CD4-positive, alpha-beta T cell treated with Interleukin-2 at 100 ng/mL for 4 hours (primary cell): Measurements from ENCODE around the gene PFKL.
"Not testable (repeated sequence)": the region's sequence is repeated elsewhere in the genome, so short reads cannot be mapped to it uniquely, and the experiment has no call there.

Experiments
- DNase-seq: peaks from one replicate; pipeline ENCODE4 v3.0.0-alpha.2; 2020; ENCODE audit warnings: low spot score

The PFKL gene

DNA sequence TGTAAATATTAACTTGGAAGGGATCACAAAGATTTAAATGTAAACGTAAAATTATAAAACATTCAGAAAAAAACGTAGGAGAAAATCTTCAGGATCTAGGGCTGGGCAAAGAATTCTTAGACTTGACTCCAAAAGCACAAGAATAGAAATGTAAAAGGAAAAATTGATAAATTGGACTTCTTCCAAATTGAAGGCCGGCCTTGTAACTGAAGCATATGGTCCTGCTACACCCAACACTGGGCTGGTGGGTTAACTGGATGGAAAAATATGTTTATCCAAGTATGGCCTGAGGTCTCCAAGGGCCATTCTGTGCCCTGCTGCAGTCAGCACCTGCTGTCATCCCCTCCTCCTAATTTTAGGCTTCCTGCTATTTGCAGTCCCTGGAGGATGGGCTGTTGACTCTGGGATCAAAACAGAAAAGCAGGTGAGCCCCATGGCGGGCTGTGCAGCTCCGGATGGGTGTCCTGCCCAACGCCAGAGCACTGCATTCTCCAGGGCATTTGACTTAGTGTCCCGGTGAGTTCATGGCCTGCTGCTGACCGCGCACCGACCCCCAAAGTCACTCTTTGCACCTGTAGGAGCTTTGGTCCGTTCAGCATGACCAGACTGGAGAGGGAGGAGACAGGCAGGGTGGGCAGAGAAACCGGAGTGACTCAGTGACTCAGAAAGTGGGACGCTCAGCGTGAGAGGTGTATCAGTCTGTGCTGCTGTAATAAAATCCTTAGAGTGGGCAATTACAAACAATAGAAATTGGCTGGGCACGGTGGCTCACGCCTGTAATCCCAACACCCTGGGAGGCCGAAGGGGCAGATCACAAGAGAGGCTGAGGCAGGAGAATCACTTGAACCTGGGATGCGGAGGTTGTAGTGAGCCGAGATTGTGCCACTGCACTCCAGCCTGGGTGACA lies 20.2 kb upstream of the PFKL start:
- DNase-seq: no peak

DNA sequence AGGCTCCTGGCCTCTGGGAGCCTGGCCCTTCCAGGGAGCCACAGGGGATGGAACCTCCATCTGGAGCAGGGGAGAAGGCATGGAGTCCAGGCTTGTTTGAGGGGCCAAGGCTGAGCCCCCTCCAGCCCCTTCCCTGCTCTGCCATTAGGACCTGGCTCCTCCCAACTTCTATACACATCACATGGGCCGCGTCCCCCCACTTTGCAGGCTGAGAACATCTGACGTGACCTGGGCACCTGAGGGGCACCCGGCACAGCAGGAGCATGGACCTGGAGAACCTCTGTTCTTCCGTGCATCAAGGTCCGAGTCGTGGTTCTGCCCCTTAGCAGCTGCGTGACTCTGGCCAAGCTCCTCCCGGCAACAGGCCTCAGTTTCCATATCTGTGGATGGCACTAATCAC lies 18.1 kb upstream of the PFKL start:
- no peak for DNase-seq

DNA sequence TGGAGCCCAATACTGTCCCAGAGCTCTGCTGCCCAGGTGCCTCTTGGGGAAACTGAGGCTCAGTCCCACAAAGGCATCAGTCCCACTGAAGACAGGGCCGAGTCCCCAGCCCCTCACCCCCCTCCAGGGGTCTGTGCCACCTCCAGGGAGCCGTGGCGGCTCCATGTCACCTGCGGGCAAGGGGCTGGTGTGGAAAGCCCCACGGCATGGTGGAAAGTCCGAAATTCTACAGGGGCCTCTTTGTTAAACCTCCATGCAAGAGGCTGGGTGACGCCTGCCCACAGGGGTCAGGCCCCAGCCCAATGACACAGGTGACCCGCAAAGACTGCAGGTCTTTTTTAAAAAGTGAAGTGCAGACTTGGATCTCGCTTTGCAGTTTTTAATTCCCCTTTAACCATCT lies 17.5 kb upstream of the PFKL start:
- DNase-seq: no peak

DNA sequence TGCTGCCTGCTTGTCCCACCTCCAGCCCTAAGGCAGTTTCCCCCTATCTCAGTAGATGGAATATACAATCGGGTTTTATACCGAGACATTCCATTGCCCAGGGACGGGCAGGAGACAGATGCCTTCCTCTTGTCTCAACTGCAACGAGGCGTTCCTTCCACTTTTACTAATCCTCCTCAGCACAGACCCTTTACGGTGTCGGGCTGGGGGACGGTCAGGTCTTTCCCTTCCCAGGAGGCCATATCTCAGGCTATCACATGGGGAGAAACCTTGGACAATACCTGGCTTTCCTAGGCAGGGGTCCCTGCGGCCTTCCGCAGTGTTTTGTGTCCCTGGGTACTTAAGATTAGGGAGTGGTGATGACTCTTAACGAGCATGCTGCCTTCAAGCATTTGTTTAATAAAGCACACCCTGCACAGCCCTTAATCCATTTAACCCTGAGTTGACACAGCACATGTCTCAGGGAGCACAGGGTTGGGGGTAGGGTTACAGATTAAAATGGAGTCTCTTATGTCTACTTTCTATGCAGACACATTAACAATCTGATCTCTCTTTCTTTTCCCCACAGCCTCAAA lies 16.6 kb upstream of the PFKL start:
- not testable (repeated sequence) for DNase-seq

DNA sequence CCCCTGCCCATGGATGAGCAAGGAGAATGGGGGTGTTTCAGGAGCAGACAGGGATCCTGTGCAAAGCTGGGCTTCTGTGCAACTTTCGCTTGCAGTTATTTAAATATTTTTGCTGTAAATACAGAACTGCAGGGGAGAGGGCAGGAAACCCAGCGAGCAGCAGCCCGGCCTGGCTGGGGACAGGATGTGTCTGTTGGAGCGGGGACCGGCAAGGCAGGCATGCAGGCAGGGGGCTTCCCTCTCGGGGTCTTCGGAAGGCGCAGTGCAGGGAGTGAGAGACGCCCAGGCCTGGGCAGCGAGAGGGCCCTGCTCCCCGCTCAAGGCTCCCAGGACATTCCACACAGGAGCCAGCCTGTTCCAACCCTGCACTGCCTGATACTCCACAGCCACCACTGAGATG lies 15.9 kb upstream of the PFKL start:
- DNase-seq: no peak

DNA sequence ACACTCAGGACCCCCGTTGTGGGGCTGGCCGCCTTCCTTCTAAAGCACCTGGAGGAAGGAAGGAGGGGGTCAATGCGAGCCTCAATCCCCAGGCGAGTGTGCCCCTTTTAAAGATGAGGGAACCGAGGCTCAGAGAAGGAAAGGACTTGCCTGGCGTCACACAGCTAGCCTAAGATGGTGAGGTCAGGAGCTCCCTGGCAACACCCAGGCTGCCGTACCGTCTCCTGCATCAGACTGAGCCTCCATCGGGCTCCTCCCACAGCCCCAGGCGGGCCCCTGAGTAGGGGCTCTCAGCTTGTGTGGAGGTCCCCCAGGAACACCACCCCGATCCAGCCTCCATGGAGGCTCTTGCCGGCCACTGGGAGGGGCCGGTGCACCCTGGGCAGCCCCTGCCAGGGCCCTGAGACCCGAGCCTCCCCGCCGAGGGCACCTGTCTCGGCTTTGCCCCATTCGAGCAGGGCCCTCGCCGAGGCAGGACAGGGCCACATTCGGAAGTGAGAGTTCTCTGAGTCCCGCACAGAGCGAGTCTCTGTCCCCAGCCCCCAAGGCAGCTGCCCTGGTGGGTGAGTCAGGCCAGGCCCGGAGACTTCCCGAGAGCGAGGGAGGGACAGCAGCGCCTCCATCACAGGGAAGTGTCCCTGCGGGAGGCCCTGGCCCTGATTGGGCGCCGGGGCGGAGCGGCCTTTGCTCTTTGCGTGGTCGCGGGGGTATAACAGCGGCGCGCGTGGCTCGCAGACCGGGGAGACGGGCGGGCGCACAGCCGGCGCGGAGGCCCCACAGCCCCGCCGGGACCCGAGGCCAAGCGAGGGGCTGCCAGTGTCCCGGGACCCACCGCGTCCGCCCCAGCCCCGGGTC lies 14.5 kb upstream of the PFKL start, which contains the start of gene AIRE:
AIRE (plus strand) TSS at position 739 of the 855 bp plus-strand sequence. CDS start 131 bp downstream, outside the sequence.
- no peak for DNase-seq

DNA sequence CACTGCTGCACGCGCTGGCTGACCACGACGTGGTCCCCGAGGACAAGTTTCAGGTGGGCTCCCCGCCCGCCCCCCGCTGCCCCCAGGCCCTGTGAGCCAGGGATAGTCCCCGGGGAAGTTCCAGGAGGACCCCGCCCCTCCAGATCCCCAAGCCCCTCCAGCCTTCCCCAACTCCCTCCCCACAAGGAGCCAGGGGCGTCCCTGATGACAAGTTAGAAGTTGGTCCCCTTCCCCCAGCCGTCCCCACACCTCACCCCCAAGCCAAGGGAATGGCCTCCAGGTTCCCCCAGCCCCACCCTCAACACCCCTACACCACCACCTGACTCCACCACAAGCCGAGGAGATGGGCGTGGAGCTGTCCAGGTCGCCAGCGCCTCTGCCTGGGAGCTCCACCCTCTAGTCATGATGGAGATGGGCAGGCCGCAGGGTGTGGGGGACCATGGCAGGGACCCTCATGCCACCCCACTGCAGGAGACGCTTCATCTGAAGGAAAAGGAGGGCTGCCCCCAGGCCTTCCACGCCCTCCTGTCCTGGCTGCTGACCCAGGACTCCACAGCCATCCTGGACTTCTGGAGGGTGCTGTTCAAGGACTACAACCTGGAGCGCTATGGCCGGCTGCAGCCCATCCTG lies 13.7 kb upstream of the PFKL start:
- DNase-seq: no peak

DNA sequence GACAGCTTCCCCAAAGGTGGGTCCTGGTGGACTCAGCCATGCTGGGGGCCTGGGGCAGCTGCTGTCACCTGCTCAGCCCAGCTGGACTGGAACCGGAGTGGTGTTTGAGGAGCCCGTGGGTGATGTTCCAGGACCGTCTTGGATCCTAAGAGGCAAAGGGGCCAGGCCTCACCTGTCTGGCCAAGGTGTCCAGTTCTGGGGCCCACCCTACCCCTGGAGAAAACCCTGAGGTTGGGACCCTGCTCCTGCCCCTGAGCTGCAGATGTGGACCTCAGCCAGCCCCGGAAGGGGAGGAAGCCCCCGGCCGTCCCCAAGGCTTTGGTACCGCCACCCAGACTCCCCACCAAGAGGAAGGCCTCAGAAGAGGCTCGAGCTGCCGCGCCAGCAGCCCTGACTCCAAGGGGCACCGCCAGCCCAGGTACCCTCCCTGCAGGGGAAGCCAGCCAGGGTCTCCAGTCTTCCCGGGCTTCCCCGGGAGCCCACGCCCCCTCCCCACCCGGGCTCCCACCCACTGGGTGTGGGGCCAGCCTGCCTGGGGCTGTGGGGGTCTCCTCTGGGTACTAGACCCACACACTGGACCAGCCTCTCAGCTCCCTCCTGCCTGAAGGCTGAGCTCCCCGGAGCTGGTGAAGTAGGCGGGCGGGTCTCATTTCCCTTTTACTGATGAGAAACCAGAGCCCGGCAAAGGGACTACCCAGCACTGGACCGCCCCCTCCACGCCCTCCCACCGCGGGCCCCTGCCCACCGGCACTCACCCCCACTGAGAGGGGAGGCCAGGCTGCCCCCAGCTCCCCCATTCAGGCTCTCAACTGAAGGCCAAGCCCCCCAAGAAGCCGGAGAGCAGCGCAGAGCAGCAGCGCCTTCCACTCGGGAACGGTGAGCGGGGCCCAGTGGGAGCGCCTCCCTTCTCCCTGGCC lies 12.9 kb upstream of the PFKL start:
- no peak for DNase-seq

DNA sequence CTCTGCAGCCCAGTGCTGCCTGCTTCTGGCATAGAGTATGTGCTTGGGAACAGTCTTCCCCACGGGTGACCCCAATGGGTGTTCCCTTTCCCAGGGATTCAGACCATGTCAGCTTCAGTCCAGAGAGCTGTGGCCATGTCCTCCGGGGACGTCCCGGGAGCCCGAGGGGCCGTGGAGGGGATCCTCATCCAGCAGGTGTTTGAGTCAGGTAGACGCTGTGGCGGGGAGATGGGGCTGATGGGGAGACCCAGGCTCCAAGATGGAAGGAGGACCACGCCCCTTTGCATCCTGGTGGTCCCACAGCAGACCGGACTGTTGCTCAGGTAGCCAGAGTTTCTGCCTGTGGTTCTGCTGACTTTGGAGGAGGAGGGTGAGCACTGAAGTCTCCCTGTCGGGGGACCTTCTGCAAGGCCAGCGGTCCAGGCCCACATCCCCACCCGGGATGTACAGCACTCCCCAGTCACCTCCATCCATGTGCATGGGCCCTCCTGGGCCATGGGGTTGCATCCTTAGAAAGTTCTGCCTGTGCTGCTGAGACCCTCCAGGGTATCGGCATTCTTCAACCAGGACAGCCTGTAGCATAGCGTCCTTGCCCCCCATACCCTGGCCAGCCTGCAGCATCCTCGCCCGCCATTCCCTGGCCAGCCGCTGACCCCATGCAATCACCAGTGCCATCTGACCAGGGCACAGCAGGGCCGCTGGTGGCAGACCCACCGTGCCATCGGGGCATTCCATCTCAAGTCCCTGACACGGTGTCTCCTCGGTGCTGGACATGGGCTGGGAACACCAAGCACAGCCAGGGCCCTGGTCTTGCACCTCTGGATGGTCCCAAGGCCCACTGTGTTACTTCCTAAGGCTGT lies 11.4 kb upstream of the PFKL start:
- no peak for DNase-seq

DNA sequence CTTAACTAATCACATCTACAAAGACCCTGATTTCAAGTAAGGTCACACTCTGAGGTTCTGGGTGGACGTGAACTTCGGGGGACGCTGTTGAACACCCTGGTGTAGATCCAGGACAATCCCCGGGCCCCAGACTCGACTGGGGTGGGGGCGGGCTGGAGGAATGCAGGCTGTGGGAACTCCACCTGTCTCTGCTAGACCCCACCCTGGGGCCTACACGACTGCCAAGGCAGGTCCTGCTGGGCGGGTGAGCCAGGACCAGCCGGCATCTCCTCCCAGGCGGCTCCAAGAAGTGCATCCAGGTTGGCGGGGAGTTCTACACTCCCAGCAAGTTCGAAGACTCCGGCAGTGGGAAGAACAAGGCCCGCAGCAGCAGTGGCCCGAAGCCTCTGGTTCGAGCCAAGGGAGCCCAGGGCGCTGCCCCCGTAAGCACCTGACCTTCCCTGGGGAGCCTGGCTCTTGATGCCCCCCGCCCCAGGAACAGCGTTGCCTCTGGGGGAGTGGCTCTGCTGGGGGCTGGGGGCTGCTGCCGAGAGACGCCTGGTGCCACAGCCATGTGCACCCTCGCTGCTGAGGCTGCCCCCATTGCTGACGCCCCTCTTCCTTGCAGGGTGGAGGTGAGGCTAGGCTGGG lies 10.4 kb upstream of the PFKL start:
- no peak for DNase-seq

DNA sequence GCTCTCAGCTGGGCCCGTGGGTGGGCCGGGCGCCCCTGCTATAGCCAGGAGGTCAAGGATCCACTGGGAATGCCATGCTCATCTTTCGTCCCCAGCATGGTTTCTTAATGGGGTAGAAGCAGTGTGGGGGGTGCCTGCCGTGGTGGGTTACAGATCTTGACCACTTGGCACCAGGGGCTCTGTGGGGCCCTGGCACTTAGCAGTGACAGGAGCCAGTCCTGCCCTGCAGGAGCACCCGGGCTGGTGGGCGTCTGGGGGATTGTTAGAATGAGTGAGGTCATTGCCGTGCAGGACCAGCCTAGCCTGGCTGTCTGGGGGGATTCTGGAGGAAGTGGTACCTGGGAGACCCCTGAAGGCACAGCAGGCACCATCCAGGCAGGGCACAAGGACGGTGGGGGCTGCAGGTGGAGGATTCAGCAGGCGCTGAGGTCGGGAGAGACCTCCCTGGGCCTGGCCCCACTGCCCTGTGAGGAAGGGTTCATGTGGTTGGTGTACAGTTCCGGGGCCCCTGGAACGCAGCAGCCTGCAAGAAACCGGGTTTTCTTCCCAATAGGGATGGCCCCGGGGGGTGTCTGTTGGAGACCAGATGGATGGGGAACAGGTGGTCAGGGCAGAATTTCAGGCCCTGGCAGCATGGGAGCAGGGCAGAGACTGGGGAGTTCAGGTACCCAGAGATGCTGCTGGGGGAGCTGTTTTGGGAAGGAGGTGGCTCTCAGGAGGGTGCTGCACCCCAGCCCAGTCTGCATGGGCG lies 9.4 kb upstream of the PFKL start:
- DNase-seq: no peak

DNA sequence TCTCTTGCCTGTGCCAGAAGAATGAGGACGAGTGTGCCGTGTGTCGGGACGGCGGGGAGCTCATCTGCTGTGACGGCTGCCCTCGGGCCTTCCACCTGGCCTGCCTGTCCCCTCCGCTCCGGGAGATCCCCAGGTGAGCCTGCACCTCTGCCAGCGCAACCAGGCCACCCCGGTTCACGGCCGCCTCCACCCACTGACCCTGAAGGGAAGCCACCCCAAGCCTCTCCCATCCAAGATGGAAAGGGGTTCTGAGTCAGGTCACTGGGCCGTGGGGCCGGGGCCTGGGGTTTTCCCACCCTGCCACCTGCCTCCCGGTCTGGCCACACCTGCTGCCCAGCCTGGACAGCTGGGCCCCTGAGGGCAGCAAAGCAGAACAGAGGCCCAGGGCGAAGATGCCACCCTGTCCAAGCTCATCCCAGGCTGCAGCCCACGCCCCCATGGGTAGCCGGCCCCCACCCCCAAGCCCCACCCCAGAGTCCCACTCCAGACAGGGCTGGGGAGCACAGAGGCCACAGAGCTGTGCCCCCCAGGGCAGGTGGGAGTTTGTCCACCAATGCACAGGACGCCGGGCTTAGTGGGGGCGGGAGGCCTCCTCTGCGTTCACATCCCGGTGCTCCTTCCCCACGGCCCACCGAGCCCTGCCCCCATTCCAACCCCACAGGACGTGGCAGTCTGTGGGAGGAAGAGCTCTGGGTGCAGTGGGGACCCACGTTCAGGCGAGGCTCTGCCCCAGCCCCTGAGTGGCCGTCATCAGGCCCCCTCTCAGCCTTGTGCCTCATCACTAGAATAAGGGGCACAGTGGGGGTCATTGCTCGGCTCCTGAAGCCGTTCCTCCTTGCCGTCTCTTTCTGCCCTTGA lies 8.5 kb upstream of the PFKL start:
- DNase-seq: no peak

DNA sequence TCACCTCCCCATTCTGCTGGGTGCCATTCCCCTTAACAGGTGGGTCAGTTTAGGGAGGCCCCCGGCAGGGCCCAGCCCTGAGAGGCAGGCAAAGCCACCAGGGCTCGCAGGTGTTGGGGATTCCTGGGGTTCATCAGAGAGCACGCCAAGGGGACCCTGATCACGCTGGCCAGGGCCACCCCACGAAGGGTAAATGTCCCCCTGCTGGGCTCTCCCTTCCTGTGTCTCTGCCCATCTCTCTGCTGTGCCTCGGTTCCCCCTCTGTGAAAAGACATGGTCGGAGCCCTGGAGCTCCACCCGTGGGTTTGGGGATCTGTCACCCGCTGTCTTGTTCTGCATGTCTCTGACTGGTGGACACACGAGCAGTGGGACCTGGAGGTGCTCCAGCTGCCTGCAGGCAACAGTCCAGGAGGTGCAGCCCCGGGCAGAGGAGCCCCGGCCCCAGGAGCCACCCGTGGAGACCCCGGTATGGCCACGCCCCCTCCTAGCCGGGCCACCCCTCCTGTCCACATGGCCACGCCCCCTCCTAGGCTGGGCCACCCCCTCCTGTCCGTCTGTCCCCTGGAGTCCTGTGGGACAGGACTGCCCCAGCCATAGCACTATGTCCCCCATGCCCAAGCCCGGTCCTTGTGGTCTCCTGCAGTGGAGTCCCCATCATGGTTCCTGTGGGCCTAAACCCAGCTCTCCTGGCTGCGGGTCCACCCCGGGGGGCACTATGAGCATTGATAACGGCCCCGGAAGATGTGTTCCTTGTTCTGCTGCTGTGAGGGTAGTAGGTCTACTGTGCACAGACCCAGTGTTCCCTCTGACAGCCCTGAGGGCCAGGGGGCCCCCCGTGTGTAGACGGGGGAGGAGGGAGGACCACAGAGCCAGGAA lies 7.7 kb upstream of the PFKL start:
- DNase-seq: no peak

DNA sequence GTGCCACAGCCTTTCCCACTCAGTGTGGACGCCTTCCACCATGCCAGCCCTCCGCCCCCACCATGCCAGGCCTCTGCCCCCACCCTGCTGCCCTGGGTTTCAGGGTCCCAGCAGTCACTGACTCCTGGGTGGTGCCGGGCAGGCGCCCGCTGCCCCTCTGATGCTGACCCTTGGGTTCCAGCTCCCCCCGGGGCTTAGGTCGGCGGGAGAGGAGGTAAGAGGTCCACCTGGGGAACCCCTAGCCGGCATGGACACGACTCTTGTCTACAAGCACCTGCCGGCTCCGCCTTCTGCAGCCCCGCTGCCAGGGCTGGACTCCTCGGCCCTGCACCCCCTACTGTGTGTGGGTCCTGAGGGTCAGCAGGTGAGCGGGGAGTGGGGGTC lies 7.0 kb upstream of the PFKL start:
- DNase-seq: no peak

DNA sequence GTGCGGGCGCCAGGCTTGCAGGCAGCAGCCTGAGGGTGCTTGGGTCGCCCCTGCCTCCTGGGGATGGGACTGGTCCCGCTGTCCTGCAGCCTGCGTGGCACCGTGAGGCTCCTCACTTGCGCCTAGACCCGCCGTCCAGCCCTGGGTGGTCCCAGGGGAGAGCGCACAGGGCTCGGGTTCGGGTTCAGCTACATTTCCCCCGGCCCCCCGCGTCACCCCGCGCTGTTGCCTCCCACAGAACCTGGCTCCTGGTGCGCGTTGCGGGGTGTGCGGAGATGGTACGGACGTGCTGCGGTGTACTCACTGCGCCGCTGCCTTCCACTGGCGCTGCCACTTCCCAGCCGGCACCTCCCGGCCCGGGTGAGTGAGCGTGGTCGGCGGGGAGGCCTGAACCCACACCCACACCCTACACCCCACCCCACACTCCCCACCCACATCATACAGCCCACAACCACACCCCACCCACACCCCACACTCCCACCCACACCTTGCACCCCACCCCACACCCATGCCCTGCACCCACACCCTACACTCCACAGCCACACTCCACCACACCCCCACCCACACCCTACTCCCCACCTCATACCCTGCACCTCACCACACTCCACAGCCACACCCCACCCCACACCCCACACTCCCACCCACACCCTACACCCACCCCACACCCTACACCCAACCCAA lies 6.2 kb upstream of the PFKL start:
- peak; percentile 64 for DNase-seq

DNA sequence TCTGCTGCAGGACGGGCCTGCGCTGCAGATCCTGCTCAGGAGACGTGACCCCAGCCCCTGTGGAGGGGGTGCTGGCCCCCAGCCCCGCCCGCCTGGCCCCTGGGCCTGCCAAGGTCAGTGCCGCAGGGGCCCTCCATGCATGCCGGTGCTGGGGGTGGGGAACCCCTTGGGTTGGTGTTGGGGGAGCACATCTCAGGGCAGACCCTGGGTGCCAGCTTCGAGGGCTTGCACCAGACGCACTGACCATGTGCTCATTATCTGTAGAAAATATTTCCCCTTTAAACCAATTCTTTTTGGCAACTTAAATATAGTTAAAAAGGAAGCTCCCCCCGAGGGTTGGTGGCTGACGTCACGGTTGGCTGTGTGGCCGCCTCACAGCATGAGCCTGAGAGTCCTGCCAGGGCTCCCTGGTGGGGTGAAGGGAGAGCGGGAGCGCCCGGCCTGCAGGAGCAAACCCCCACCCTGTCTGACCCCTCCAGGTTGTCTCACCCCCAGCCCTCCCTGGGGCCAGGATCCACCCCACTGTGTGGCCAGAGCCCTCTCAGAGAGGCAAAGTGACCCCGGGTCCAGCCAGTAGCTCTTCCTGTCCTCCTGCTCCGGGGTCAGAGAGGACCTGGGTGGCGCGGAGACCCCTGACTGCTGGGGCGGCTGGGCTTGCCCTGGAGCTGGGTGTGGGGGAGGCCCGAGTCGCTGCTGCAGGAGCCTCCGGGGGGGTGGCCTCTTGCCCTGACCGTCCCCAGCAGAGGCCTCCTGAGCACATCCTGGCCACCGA lies 5.3 kb upstream of the PFKL start:
- peak; percentile 13 for DNase-seq
